Retinal pigment epithelial cell (primary cell): ENCODE measurements around the gene GNB5.

Source experiments
- DNase-seq: peaks from one replicate; pipeline ENCODE4 v3.0.0-alpha.2; 2010; ENCODE audit warnings: low read depth
- H3K4me3 ChIP-seq: 2 replicates; pipeline ENCODE4 v1.5.1; 2011; ENCODE audit warnings: mild to moderate bottlenecking, low read length, control low read depth, moderate library complexity
- CTCF ChIP-seq: conservative IDR thresholded peaks from 2 replicates; pipeline ENCODE4 v1.5.1; 2011; ENCODE audit warnings: low read depth, low read length, control low read depth, inconsistent platforms

The GNB5 gene

GRCh38 chr15:52133510-52134220, 57.5 kb downstream of the GNB5 start:
- no peak overlapping the region for H3K4me3 ChIP-seq
- no peak for TF ChIP-seq CTCF
- DNase-seq: no peak

GRCh38 chr15:52132066-52132465, 59.1 kb downstream of the GNB5 start:
- no peak for TF ChIP-seq CTCF

GRCh38 chr15:52128568-52128967, 62.6 kb downstream of the GNB5 start:
- TF ChIP-seq CTCF: no peak
- no peak overlapping the region for H3K4me3 ChIP-seq
- no peak for DNase-seq

More at GRCh38 chr15:52132066-52132465, 59.1 kb downstream of the GNB5 start:
- H3K4me3 ChIP-seq: no peak overlapping the region
- no peak for DNase-seq

- H3K4me3 ChIP-seq: no peak overlapping the region
- DNase-seq: no peak
- TF ChIP-seq CTCF: no peak
Observed at GRCh38 chr15:52124270-52124880, 66.8 kb downstream of the GNB5 start.

- TF ChIP-seq CTCF: no peak
- no peak overlapping the region for H3K4me3 ChIP-seq
- DNase-seq: no peak
Observed at GRCh38 chr15:52121896-52122295, 69.3 kb downstream of the GNB5 start.

GRCh38 chr15:52121006-52121405, 70.2 kb downstream of the GNB5 start:
- no peak overlapping the region for H3K4me3 ChIP-seq
- no peak for TF ChIP-seq CTCF

GRCh38 chr15:52120488-52120887, 70.7 kb downstream of the GNB5 start:
- H3K4me3 ChIP-seq: no peak overlapping the region
- no peak for TF ChIP-seq CTCF
- no peak for DNase-seq

More at GRCh38 chr15:52121006-52121405, 70.2 kb downstream of the GNB5 start:
- no peak for DNase-seq
